GM21390 (cell line): Measurements from ENCODE around the gene PRR22.

ENCODE experiments used
- ATAC-seq: cut with Tn5 transposase; IDR thresholded peaks from one replicate; pipeline ENCODE4 v1.9.1; 2021; ENCODE audit not compliant: unreplicated experiment

Gene PRR22

GRCh38 chr19:5814123-5814851 lies 29.7 kb upstream of the PRR22 start:
- ATAC-seq = no peak

- ATAC-seq = no peak
Observed at GRCh38 chr19:5811117-5811516, 26.6 kb upstream of the PRR22 start.

- ATAC-seq = no peak
Observed at GRCh38 chr19:5809469-5809868, 24.9 kb upstream of the PRR22 start.

- ATAC-seq = no peak
Observed at GRCh38 chr19:5809053-5809452, 24.5 kb upstream of the PRR22 start.

- no peak for ATAC-seq
Observed at GRCh38 chr19:5808120-5808816, 23.7 kb upstream of the PRR22 start.

- no peak for ATAC-seq
Observed at GRCh38 chr19:5806905-5807304, 22.4 kb upstream of the PRR22 start.

- ATAC-seq = no peak
Observed at GRCh38 chr19:5806133-5806489, 21.6 kb upstream of the PRR22 start.

- no peak for ATAC-seq
Observed at GRCh38 chr19:5805462-5806132, 21.1 kb upstream of the PRR22 start.

- no peak for ATAC-seq
Observed at GRCh38 chr19:5804516-5805461, 20.2 kb upstream of the PRR22 start, which contains the start of gene NRTN. Gene NRTN (plus strand): TSS chr19:5805067. CDS start chr19:5824166, 19,099 bp downstream.

- ATAC-seq = peak; percentile 65
Observed at GRCh38 chr19:5803752-5804515, 19.4 kb upstream of the PRR22 start.

- ATAC-seq = no peak
Observed at GRCh38 chr19:5803441-5803751, 18.9 kb upstream of the PRR22 start.

GRCh38 chr19:5801796-5802619 lies 17.5 kb upstream of the PRR22 start:
- no peak for ATAC-seq

- no peak for ATAC-seq
Observed at GRCh38 chr19:5800361-5801270, 16.1 kb upstream of the PRR22 start.

- ATAC-seq = no peak
Observed at GRCh38 chr19:5799247-5800241, 15.0 kb upstream of the PRR22 start.

GRCh38 chr19:5798244-5798643 lies 13.7 kb upstream of the PRR22 start:
- ATAC-seq = no peak

- no peak for ATAC-seq
Observed at GRCh38 chr19:5795382-5795919, 10.9 kb upstream of the PRR22 start.

- ATAC-seq = no peak
Observed at GRCh38 chr19:5793188-5793587, 8.6 kb upstream of the PRR22 start.
